HEK293 (cell line): ENCODE results near the gene TERC.

ENCODE experiments used
- SCRT2 ChIP-seq: fragments of 450-650 bp; formaldehyde crosslinking; IDR thresholded peaks from 2 replicates; pipeline ENCODE4 v1.5.1; 2016; ENCODE audit warnings: missing biosample characterization, missing genetic modification characterization
- ZBTB17 ChIP-seq: fragments of 450-650 bp; formaldehyde crosslinking; IDR thresholded peaks from 2 replicates; pipeline ENCODE4 v1.5.1; 2016; ENCODE audit warnings: missing biosample characterization, missing genetic modification characterization
- ZNF114 ChIP-seq: fragments of 450-650 bp; formaldehyde crosslinking; IDR thresholded peaks from 2 replicates; pipeline ENCODE4 v1.5.0; 2017; ENCODE audit warnings: missing biosample characterization, missing genetic modification characterization
- ZNF292 ChIP-seq: fragments of 450-650 bp; formaldehyde crosslinking; IDR thresholded peaks from 2 replicates; pipeline ENCODE4 v1.5.1; 2016; ENCODE audit warnings: low read depth, missing biosample characterization, missing genetic modification characterization, borderline replicate concordance
- ZNF335 ChIP-seq: fragments of 450-650 bp; formaldehyde crosslinking; conservative IDR thresholded peaks from 2 replicates; pipeline ENCODE4 v1.5.1; 2016; ENCODE audit warnings: missing biosample characterization, missing genetic modification characterization
- ZNF544 ChIP-seq: fragments of 450-650 bp; formaldehyde crosslinking; IDR thresholded peaks from 2 replicates; pipeline ENCODE4 v1.5.0; 2017; ENCODE audit warnings: missing biosample characterization, missing genetic modification characterization
- ZNF555 ChIP-seq: fragments of 450-650 bp; formaldehyde crosslinking; conservative IDR thresholded peaks from 2 replicates; pipeline ENCODE4 v1.5.1; 2017; ENCODE audit warnings: missing biosample characterization, mild to moderate bottlenecking, missing genetic modification characterization, inconsistent platforms
- ZNF707 ChIP-seq: fragments of 450-650 bp; formaldehyde crosslinking; IDR thresholded peaks from 2 replicates; pipeline ENCODE4 v1.5.1; 2016; ENCODE audit warnings: missing biosample characterization, missing genetic modification characterization
- ZNF792 ChIP-seq: fragments of 450-650 bp; formaldehyde crosslinking; IDR thresholded peaks from 2 replicates; pipeline ENCODE4 v1.5.1; 2016; ENCODE audit warnings: missing biosample characterization, missing genetic modification characterization
- TF ChIP-seq, protein P1 (sequence below): fragments of 450-650 bp; formaldehyde crosslinking; IDR thresholded peaks from 2 replicates; pipeline ENCODE4 v1.5.1; 2016; ENCODE audit warnings: missing biosample characterization, missing genetic modification characterization
- TF ChIP-seq, protein P2 (sequence below): fragments of 450-650 bp; formaldehyde crosslinking; IDR thresholded peaks from 2 replicates; pipeline ENCODE4 v1.5.1; 2016; ENCODE audit warnings: missing biosample characterization, missing genetic modification characterization
- TF ChIP-seq, protein P3 (sequence below): fragments of 450-650 bp; formaldehyde crosslinking; IDR thresholded peaks from 2 replicates; pipeline ENCODE4 v1.5.1; 2016; ENCODE audit warnings: missing biosample characterization, missing genetic modification characterization

DNA sequence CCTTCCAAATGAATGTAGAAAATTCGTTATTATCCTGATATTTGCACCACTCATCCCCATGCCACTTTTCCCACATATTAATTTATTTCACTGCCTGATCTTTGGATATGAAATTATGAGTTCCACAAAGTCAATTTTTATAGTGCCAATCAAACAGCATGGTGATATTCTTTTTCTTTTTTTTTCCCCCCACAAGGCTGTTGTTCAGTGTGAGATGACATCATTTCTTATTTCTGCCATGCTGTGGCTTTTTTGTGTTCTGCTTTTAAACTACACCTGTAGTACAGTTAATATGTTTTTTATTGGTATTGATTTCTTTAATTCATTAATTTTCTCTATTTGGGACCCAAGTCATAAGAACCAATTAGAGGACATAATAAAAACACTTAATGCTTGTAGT, 22.9 kb upstream of the TERC start:
- TF ChIP-seq, protein P1, sequence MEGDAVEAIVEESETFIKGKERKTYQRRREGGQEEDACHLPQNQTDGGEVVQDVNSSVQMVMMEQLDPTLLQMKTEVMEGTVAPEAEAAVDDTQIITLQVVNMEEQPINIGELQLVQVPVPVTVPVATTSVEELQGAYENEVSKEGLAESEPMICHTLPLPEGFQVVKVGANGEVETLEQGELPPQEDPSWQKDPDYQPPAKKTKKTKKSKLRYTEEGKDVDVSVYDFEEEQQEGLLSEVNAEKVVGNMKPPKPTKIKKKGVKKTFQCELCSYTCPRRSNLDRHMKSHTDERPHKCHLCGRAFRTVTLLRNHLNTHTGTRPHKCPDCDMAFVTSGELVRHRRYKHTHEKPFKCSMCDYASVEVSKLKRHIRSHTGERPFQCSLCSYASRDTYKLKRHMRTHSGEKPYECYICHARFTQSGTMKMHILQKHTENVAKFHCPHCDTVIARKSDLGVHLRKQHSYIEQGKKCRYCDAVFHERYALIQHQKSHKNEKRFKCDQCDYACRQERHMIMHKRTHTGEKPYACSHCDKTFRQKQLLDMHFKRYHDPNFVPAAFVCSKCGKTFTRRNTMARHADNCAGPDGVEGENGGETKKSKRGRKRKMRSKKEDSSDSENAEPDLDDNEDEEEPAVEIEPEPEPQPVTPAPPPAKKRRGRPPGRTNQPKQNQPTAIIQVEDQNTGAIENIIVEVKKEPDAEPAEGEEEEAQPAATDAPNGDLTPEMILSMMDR (tag by site-specific recombination), result no peak
- no peak for TF ChIP-seq ZNF555 (tag by site-specific recombination)
- TF ChIP-seq ZBTB17 (tag by site-specific recombination), result no peak
- no peak for TF ChIP-seq ZNF544 (tag by site-specific recombination)
- TF ChIP-seq, protein P2, sequence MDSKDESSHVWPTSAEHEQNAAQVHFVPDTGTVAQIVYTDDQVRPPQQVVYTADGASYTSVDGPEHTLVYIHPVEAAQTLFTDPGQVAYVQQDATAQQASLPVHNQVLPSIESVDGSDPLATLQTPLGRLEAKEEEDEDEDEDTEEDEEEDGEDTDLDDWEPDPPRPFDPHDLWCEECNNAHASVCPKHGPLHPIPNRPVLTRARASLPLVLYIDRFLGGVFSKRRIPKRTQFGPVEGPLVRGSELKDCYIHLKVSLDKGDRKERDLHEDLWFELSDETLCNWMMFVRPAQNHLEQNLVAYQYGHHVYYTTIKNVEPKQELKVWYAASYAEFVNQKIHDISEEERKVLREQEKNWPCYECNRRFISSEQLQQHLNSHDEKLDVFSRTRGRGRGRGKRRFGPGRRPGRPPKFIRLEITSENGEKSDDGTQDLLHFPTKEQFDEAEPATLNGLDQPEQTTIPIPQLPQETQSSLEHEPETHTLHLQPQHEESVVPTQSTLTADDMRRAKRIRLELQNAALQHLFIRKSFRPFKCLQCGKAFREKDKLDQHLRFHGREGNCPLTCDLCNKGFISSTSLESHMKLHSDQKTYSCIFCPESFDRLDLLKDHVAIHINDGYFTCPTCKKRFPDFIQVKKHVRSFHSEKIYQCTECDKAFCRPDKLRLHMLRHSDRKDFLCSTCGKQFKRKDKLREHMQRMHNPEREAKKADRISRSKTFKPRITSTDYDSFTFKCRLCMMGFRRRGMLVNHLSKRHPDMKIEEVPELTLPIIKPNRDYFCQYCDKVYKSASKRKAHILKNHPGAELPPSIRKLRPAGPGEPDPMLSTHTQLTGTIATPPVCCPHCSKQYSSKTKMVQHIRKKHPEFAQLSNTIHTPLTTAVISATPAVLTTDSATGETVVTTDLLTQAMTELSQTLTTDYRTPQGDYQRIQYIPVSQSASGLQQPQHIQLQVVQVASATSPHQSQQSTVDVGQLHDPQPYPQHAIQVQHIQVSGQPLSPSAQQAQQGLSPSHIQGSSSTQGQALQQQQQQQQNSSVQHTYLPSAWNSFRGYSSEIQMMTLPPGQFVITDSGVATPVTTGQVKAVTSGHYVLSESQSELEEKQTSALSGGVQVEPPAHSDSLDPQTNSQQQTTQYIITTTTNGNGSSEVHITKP, result no peak
- TF ChIP-seq, protein P3, sequence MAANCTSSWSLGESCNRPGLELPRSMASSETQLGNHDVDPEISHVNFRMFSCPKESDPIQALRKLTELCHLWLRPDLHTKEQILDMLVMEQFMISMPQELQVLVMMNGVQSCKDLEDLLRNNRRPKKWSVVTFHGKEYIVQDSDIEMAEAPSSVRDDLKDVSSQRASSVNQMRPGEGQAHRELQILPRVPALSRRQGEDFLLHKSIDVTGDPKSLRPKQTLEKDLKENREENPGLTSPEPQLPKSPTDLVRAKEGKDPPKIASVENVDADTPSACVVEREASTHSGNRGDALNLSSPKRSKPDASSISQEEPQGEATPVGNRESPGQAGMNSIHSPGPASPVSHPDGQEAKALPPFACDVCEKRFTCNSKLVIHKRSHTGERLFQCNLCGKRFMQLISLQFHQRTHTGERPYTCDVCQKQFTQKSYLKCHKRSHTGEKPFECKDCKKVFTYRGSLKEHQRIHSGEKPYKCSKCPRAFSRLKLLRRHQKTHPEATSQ (tag by site-specific recombination), result no peak
- TF ChIP-seq ZNF792, result no peak
- TF ChIP-seq ZNF335 (tag by site-specific recombination), result no peak
- no peak for TF ChIP-seq ZNF707 (tag by site-specific recombination)
- TF ChIP-seq SCRT2 (tag by site-specific recombination), result no peak
- TF ChIP-seq ZNF292 (tag by site-specific recombination), result no peak
- no peak for TF ChIP-seq ZNF114 (tag by site-specific recombination)
